Tibial nerve (tissue), 4 donors: ENCODE measurements around the gene SMG1. TPM values are rescaled to one million over a fixed set of nuclear protein-coding genes. Genes with fewer than 3 reads are reported as not detected.

Experiments
- DNase-seq, 2 donors: peaks; one replicate each; pipeline ENCODE4 v3.0.0-alpha.2; 2019; ENCODE audit warnings: low spot score in 2 of 2
- H3K27ac ChIP-seq, 4 donors: fragments of 200-600 bp; sonication (generic) in 3 of 4; one replicate each; pipeline ENCODE4 v1.5.1; 2017 to 2019; ENCODE audit warnings: mild to moderate bottlenecking in 1 of 4
- H3K27me3 ChIP-seq, 2 donors: fragments of 200-600 bp; sonication (generic) in 1 of 2; one replicate each; pipeline versions ENCODE4 v1.5.1 to v1.6.0; 2017 to 2019
- H3K36me3 ChIP-seq, 3 donors: fragments of 200-600 bp; sonication (generic); one replicate each; pipeline ENCODE4 v1.5.1; 2018 to 2019
- H3K4me1 ChIP-seq, 4 donors: fragments of 200-600 bp; sonication (generic) in 3 of 4; one replicate each; pipeline ENCODE4 v1.5.1; 2017 to 2019
- H3K4me3 ChIP-seq, 4 donors: fragments of 200-600 bp; sonication (generic) in 3 of 4; one replicate each; pipeline ENCODE4 v1.5.1; 2017 to 2019; ENCODE audit warnings: mild to moderate bottlenecking in 1 of 4, moderate library complexity in 1 of 4
- H3K9me3 ChIP-seq, 4 donors: fragments of 200-600 bp; sonication (generic) in 3 of 4; one replicate each; pipeline ENCODE4 v1.5.1; 2017 to 2019
- EP300 ChIP-seq, 2 donors: sonication (generic); formaldehyde crosslinking; IDR thresholded peaks; one replicate each; pipeline ENCODE4 v1.6.1; 2017; ENCODE audit warnings: antibody characterized with exemption in 2 of 2, mild to moderate bottlenecking in 1 of 2
- POLR2A ChIP-seq, 2 donors: fragments of 450-650 bp; IDR thresholded peaks; one replicate each; pipeline ENCODE4 v1.6.1; 2017; ENCODE audit warnings: antibody characterized with exemption in 2 of 2, mild to moderate bottlenecking in 2 of 2, moderate library complexity in 2 of 2
- WGBS, 2 donors: methylation state at CpG; one replicate each; pipeline ENCODE4 v1.1.5; 2018; 5-methylcytosine and 5-hydroxymethylcytosine counted together
- total RNA-seq, 4 donors: library from RNA; depleted of rRNA; stranded (reverse); fragments of >200 nt; gene quantifications; one replicate each; pipeline ENCODE4 v1.1.0, GENCODE V29; 2016
- TF ChIP-seq, protein P1 (sequence below), 5 experiments: fragments of 200-600 bp in 3 of 5; fragments of 450-650 bp in 2 of 5; sonication (generic) in 3 of 5; IDR thresholded peaks; one replicate each; pipeline ENCODE4 v1.5.1; 2016 to 2019; ENCODE audit warnings: antibody characterized with exemption in 5 of 5, mild to moderate bottlenecking in 3 of 5, moderate library complexity in 2 of 5

The SMG1 gene
- total RNA-seq, 4 donors from 2014 or later: 83.5 to 101 (median 89.4) TPM

DNA sequence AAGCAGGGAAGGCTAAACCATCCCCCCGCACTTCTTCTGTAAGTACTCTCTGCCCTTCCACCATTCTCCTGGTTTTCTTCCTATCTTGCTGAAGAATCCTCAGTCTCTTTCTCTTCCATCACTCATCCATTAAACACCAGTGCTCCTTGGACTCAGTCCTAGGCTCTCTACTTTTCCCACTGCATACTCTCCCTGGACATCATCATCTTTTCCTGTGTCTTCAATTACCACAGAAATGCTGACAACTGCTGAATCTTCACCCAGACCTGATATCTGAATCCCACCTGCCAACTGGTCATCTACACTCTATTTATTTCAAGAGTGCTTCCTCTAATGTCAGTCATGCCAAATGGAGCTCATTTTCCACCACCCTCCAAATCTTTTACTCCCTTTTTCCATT is 71.0 kb downstream of the SMG1 start:
- H3K4me1 ChIP-seq: no peaks in the 10 kb centered on the region
- H3K9me3 ChIP-seq: no peaks in the 10 kb centered on the region
- no peak for DNase-seq
- H3K36me3 ChIP-seq: peaks cover 0 to 76% (median 4%) of the 10 kb centered on the region in 3 donors
- H3K27me3 ChIP-seq: no peaks in the 10 kb centered on the region
- H3K4me3 ChIP-seq: no peak overlapping the region
- 92 to 100% methylated on average over 1 of the region's 1 CpG for WGBS, 2 donors
- TF ChIP-seq, protein P1, sequence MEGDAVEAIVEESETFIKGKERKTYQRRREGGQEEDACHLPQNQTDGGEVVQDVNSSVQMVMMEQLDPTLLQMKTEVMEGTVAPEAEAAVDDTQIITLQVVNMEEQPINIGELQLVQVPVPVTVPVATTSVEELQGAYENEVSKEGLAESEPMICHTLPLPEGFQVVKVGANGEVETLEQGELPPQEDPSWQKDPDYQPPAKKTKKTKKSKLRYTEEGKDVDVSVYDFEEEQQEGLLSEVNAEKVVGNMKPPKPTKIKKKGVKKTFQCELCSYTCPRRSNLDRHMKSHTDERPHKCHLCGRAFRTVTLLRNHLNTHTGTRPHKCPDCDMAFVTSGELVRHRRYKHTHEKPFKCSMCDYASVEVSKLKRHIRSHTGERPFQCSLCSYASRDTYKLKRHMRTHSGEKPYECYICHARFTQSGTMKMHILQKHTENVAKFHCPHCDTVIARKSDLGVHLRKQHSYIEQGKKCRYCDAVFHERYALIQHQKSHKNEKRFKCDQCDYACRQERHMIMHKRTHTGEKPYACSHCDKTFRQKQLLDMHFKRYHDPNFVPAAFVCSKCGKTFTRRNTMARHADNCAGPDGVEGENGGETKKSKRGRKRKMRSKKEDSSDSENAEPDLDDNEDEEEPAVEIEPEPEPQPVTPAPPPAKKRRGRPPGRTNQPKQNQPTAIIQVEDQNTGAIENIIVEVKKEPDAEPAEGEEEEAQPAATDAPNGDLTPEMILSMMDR (IDR thresholded peaks at IDR 0.05): no peak
- TF ChIP-seq EP300 (IDR thresholded peaks at IDR 0.05): no peak
- no peak overlapping the region for H3K27ac ChIP-seq

DNA sequence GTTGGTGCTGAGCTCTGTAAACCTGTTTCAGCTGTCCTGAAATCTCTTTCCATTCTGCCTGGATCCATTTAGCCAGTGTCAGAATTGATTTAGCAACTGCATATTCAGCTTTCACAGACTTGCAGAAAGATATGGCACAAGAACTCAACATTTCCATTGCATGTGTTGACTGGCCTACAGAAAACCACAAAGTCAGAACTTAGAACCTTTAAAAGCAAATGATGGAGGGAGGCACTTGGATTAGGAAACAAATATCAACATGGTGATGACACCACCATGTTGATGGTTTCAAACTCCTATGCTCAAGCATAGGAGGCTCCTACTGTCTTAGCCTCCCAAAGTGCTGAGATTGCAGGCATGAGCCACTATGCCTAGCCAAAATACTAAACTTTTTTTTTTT is 72.5 kb downstream of the SMG1 start:
- H3K27ac ChIP-seq: no peak overlapping the region
- TF ChIP-seq EP300 (IDR thresholded peaks at IDR 0.05) (no peak), POLR2A (IDR thresholded peaks at IDR 0.05) (no peak)
- TF ChIP-seq, protein P1 (IDR thresholded peaks at IDR 0.05): no peak
- no peak overlapping the region for H3K4me3 ChIP-seq
- H3K4me1 ChIP-seq: no peaks in the 10 kb centered on the region
- no peaks in the 10 kb centered on the region for H3K27me3 ChIP-seq
- no peaks in the 10 kb centered on the region for H3K9me3 ChIP-seq
- peaks cover 0 to 85% (median 9%) of the 10 kb centered on the region in 3 donors for H3K36me3 ChIP-seq
- no peak for DNase-seq

DNA sequence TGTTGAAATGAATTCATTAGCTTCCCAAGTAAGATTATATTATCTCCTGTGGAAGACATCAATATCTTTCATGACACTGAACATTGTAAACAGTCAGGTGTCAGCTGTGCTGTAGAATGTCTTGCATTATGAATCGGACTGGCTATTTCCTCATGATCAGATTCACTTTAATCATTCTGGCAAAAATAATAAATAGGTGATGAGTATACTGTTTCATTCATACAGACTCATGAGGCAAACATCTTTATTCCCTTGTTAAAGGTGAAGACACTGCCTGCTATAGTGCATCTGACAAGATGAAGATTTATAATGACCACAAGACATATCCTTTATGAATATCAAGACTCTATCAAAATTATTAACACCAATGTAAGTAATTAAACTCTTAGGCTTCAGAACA is 73.6 kb downstream of the SMG1 start:
- Histone ChIP-seq H3K36me3 (peaks cover 2 to 96% (median 15%) of the 10 kb centered on the region in 3 donors), H3K4me3 (no peak overlapping the region), H3K27me3 (no peaks in the 10 kb centered on the region), H3K27ac (no peak overlapping the region), H3K4me1 (no peaks in the 10 kb centered on the region), H3K9me3 (no peaks in the 10 kb centered on the region)
- WGBS, 2 donors: 94 to 100% methylated on average over 1 of the region's 1 CpG
- TF ChIP-seq, protein P1 (IDR thresholded peaks at IDR 0.05): no peak
- TF ChIP-seq EP300 (IDR thresholded peaks at IDR 0.05) (no peak), POLR2A (IDR thresholded peaks at IDR 0.05) (no peak)
- no peak for DNase-seq

DNA sequence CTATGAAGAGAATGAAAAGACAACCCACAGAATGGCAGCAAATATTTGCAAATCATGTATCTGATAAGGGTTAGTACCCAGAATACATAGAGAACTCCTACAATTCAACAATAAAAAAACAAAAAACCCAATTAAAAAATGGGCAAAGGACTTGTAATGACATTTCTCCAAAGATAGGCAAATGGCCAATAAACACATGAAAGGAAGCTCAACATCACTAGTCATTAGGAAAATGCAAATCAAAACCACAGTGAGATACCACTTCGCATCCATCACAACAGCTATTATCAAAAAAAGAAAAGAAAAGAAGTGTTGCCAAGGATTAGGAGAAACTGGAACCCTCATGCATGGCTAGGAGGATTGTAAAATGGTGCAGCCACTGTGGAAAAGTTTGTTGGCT is 79.8 kb downstream of the SMG1 start:
- 92 to 94% methylated on average over 1 of the region's 1 CpG for WGBS, 2 donors
- no peak overlapping the region for H3K4me3 ChIP-seq
- H3K27ac ChIP-seq: no peak overlapping the region
- no peaks in the 10 kb centered on the region for H3K9me3 ChIP-seq
- no peak for TF ChIP-seq EP300 (IDR thresholded peaks at IDR 0.05)
- no peak for TF ChIP-seq POLR2A (IDR thresholded peaks at IDR 0.05)
- TF ChIP-seq, protein P1 (IDR thresholded peaks at IDR 0.05): no peak
- peaks cover 2 to 99% (median 32%) of the 10 kb centered on the region in 3 donors for H3K36me3 ChIP-seq
- no peaks in the 10 kb centered on the region for H3K27me3 ChIP-seq
- DNase-seq: no peak
- H3K4me1 ChIP-seq: no peaks in the 10 kb centered on the region

DNA sequence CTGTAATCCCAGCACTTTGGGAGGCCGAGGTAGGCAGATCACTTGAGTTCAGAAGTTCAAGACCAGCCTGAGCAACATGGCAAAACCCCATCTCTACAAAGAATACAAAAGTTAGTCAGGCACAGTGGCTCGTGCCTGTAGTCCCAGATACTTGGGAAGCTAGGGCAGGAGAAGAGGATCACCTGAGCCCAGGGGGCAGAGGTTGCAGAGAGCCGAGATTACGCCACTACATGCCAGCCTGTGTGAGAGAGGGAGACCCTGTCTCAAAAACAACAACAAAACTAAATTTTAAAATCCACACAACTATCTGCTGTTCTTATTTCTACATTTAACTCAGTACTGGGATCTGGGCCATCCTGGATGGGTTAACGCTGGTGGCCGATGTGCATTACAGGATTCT is 83.6 kb downstream of the SMG1 start:
- H3K4me1 ChIP-seq: no peaks in the 10 kb centered on the region
- H3K27me3 ChIP-seq: no peaks in the 10 kb centered on the region
- no peaks in the 10 kb centered on the region for H3K9me3 ChIP-seq
- TF ChIP-seq EP300 (IDR thresholded peaks at IDR 0.05) (no peak), POLR2A (IDR thresholded peaks at IDR 0.05) (no peak)
- TF ChIP-seq, protein P1 (IDR thresholded peaks at IDR 0.05): no peak
- H3K4me3 ChIP-seq: no peak overlapping the region
- DNase-seq: no peak
- peaks cover 0 to 93% (median 30%) of the 10 kb centered on the region in 3 donors for H3K36me3 ChIP-seq
- H3K27ac ChIP-seq: no peak overlapping the region
- WGBS, 2 donors: 92 to 97% methylated on average over 6 of the region's 6 CpGs
